SKM-1 treated with dmso at 0.1 percent for 144 hours (cell line): ENCODE data around the gene TMEM201.
"Not testable (repeated sequence)": the region's sequence is repeated elsewhere in the genome, so short reads cannot be mapped to it uniquely, and the experiment has no call there.

Experiments used
- DNase-seq: peaks from one replicate; lab custom pipeline; 2025; ENCODE audit not compliant: unreplicated experiment; lab: John Stamatoyannopoulos, UW

The TMEM201 gene, protein sequence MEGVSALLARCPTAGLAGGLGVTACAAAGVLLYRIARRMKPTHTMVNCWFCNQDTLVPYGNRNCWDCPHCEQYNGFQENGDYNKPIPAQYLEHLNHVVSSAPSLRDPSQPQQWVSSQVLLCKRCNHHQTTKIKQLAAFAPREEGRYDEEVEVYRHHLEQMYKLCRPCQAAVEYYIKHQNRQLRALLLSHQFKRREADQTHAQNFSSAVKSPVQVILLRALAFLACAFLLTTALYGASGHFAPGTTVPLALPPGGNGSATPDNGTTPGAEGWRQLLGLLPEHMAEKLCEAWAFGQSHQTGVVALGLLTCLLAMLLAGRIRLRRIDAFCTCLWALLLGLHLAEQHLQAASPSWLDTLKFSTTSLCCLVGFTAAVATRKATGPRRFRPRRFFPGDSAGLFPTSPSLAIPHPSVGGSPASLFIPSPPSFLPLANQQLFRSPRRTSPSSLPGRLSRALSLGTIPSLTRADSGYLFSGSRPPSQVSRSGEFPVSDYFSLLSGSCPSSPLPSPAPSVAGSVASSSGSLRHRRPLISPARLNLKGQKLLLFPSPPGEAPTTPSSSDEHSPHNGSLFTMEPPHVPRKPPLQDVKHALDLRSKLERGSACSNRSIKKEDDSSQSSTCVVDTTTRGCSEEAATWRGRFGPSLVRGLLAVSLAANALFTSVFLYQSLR

DNA sequence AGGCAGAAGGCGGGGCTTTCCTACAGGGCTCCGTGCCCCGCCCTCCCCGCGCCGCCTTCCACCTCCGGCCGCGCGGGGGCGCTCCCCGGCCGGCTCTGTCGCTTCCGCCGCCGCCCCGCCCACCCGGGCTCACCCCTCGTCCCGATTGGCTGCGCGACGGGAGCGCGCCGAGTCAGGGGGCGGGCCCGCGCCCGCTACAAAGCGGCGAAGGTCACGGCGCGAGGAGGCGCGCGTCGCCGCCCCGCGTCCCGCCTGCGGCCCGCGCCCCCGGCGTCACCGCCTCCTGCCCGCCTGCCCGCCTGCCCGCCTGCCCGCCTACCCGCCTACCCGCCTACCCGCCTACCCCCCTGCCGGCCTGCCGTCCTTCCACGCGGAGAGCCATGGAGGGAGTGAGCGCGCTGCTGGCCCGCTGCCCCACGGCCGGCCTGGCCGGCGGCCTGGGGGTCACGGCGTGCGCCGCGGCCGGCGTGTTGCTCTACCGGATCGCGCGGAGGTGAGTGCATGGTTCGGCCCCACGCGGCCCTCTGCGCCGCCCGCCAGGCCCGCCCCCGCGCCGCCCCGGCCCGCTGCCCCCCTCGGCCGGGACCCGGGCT is at the start of gene TMEM201:
TMEM201 (plus strand) TSS at position 361 of the 593 bp plus-strand sequence; CDS start at position 381, 20 bp downstream.
- DNase-seq, result peak; percentile 92

DNA sequence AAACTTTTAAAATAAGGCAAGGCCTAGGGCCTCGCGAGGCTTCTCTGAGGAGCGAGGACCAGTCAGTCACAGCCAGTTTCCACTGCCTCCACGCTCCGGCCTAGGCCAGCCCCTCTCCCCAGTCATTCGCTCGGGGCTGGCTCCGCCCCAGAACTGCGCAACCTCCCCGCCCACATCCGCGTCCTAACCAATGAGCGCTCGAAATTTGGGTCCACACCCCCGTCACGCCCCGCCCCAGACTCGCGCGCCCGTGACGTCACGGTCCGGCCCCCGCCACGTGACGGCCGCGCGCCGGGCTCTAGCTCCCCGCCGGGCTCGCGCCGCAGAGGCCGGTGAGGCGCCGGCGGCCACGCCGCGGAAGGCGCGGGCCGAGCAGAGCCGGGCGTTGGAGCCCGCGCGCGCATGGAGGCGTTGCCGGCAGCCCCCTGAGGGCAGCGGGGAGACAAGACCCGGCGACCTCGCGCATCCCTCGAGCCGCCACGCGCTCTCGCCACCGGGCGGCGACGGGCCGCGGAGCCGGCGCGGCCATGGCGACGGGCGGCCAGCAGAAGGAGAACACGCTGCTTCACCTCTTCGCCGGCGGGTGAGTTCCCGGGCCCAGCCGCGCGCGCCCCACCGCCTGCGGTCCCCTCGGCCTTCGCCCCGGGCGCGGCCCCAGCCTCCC is 49.4 kb upstream of the TMEM201 start, which contains the start of gene SLC25A33:
SLC25A33 (plus strand) TSS at position 301 of the 664 bp plus-strand sequence; CDS start at position 528, 227 bp downstream.
- peak; percentile 89 for DNase-seq

DNA sequence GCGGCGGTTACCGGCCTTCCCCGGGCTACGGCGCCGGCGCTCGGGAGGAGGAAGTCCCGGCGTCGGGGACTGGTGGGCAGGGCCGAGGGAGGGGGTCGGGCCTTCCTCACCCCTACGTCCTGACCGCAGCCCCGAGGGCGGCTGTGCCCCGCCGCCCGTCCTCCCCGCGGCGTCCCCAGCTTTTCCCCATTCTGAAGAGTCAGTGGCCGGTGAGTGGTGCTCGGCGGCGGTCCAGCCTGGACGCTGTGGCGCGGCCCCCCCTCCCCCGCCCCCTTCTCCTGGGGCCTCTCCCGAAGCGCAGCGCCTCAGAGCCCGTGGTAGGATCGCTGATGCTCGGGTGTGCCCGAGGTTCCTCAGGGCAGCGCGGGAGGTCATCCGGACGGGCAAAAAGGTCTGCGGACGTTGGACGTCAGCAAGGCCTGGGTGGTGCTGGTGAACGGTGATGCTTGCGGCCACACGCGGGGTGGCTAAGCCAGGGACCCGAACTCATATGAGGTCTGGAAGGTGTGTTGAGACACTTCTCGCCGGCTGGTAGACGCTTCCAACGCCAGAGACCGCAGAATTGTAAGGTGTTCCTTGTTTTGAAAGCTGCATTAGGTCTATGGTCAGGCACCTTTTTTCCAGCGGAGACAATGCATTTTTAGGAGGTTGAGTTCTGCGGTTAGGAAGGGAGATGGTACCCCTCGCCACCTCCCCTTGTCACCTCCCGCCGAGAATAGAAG is 48.7 kb upstream of the TMEM201 start:
- DNase-seq, result peak; percentile 61

DNA sequence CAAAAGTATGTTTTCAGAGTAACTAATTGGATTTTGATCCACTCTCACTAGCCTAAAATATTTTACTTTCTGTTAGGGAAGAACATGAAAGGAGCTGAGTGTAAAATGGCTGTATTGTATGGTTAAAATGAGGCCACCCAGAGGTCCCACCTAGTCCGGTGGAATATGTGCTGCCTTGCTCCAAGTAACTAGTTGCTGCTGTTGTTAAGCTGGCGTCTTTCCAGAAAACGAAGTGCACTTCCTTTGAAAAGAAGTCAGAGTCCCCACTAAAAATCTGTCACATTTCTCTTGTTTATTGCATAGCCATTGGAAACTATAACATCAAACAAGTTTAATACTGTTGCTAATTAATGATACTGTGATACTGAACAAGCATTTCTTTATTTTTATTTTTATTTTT is 46.3 kb upstream of the TMEM201 start:
- no peak for DNase-seq

DNA sequence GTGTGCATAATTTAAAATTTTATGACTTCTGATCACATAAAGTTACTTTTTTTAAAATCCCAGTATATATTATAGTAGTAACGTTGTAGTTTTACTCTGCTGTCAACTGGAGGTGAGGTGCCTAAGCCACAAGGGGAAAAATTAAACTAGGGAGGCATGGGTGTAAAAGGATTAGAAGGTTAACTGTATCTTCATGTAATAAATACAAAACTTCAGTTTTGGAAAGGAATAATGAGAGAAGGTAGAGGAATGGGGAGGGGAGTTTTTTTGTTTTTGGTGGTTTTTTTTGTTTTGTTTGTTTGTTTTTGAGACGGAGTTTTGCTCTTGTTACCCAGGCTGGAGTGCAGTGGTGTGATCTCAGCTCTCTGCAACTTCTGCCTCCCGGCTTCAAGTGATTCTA is 43.8 kb upstream of the TMEM201 start:
- no peak for DNase-seq

DNA sequence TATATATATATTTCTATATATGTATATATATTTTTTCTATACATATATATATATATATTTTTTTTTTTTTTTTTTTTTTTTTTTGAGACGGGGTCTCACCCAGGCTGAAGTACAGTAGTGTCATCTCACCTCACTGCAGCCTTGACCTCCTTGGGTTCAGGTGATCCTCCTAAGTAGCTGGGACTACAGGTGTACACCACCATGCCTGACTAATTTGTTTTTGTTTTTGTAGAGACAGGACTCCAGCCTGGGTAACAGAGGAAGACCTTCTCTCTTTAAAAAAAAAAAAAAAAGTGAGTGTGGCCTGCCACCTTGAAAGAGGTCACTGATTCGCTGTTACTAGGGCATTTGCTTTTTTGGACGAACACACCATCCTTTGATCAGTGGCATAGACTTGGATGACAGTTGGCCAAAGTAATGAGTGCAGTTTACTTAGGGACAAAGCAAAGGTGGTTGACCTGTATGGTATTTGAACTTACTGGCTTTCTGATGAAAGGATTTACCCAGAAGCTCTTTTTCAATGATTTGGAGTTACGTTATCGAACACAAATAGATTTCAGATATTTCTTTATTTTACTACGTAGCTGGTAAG is 38.7 kb upstream of the TMEM201 start:
- no peak for DNase-seq

DNA sequence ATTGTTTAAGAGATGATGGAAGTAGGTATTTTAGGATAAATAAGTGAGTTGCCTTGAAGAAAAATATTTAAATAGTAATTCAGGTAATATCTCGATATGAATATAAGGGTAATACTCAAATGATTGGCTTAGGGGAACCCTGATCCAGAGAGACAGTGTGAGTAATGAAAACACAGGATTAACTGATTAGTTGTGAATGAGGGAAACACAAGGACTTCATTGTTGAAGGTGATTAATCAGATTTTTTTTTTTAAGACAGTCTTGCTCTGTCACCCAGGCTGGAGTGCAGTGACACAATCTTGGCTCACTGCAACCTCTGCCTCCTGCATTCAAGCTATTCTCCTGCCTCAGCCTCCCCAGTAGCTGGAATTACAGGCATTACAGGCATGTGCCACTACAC is 36.7 kb upstream of the TMEM201 start:
- no peak for DNase-seq

DNA sequence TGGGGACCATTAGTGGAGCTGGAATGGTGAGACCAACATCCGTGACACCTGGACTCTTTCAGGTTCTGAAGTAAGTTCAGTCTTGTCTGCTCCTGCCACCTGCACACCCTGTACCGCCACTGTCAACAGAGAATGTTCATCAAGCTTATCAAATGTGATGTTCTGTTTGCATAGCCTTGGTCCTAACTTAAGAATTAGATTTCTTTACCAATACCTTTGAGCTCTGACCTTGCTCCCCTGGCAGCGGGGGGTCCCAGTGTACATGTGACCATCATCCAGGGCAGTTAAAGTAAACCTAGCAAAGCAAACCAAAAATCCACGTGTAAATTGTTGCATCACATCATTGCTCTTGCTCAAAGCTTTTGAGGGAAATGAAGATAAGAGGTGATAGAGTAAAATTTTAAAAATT is 35.0 kb upstream of the TMEM201 start:
- DNase-seq, result no peak

DNA sequence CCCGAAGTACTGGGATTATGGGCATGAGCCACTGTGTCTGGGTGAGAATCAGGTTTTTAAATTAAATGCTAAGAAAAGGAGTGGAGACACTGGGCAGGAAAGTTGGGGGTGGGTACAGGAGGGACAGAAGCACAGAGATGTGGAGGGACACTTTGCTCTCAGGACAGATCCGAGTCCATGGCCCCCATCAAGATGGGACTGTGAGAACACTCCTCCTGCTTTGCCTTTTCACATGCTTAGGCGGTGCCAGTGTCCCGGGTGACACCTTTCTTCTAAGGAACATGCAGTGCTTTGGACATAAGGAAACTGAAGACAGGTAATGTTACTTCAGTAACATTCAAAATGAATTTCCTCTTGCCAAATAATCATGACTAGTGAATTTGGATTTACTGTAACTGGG is 32.8 kb upstream of the TMEM201 start:
- no peak for DNase-seq

DNA sequence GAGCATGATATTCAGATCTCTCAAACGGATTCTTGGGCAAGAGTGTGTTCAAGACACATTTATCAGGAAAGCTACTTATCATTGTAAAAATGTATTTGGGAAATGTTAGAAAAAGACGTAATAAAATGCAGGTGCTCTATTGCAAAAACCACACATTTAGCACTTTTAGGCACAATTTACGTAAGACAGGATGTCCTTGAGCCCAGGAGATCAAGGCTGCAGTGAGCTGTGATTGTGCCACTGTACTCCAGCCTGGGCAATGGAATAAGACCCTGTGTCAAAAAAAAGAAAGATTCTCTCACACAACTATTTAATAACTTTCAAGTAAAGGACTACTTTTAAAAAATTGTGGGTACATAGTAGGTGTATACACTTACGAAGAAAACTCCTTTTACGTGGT is 31.1 kb upstream of the TMEM201 start:
- DNase-seq, result no peak

DNA sequence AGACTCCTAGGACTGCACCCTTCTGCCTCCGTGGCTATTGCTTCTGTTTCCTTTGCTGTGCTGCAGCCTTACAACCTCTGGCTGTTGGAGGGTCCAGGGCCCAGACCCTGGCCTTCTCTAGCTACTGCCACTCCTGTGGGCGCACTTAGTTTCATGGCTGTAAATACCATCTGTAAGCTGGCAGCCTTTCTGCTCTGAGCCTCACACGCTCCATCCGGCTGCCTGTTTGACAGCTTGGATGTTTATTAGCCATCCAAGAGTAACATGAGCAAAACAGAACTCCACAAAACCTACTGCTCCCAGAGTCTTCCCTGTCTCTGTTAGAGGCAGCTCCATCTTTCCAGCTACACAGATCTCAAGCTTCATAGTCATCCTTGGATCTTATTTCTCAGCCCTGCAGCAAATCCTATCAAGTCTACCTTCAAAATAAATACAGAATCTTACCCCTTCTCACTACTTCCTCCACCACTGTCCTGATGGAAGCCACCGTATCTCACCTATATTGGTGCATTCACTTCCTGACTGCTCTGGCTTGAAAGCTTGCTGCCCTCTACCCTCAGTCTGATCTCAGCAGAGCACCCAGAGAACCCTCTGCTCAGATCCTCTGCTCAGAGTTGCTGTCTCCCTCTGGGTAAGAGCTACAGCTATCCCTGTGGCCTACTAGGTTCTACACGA is 30.3 kb upstream of the TMEM201 start:
- no peak for DNase-seq

DNA sequence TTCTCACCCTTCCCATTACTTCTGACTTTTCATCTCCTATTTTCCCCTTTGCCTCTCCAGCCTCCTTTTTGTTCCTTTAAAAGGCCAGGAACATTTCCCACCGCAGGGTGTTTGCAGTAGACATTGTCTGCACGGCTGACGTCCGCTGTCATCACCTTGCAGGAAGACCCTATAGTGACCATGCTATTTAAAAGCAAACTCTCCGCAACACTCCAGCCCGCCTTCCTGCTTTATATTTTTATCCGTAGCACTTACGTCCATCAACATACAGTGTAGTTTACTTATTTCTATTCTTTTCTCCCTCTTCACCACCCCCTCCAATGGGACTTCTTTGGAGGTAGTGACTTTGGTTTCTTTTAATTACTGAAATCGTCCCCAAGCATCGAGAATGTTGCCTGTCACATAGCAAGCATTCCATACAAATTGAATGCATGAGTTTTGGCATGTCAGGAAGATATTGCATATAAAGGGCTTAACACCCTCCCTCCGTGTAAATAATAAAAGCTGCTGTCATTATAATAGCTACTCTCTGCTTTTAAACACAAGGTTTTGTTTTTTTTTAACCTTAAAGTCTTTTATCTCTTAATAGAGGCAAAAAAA is 29.7 kb upstream of the TMEM201 start:
- no peak for DNase-seq

DNA sequence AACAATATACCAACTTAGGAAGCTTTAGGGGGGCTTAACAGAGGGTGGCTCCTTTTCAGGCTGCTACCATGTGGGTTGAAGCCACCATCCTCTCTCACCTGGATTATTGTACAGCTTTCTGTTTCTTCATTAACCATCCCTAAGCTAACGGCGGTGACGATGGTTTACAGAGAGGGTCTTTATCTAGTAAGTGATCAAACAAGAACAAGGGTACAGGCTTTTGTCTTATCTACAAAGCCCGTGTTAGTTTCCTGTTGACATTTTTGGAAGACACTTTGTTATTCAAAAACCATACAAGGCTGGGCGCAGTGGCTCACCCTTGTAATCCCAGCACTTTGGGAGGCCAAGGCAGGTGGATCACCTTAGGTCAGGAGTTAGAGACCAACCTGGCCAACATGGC is 29.0 kb upstream of the TMEM201 start:
- no peak for DNase-seq

DNA sequence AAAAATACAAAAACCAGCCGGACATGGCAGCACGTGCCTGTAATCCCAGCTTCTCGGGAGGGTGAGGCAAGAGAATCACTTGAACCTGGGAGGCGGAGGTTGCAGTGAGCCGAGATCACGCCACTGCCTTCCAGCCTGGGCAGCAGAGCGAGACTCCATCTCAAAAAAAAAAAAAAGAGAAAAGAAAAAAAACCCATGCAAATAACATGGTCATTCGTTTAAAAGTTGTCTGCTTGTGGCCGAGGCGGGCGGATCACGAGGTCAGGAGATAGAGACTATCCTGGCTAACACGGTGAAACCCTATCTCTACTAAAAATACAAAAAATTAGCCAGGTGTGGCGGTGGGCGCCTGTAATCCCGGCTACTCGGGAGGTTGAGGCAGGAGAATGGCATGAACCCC is 28.6 kb upstream of the TMEM201 start:
- DNase-seq, result not testable (repeated sequence)

DNA sequence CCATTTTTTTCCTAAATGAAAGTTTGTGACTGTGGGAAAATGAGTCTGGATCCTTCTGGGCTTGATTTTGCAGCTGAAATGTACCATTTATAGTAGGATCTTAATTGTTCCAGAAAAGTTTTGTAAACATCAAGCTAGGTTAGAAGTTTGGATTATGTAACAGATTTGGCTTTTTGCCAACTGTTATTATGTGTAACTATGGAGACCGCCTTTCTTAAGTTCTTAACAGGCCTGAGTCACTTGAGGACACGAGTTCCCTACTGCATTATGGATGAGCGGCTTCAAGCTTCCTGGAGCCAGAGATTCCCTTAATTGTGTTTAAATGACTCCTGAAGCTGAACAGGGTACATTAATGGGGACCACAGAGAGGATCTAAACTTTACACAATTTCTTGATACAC is 27.3 kb upstream of the TMEM201 start:
- DNase-seq, result peak; percentile 52

DNA sequence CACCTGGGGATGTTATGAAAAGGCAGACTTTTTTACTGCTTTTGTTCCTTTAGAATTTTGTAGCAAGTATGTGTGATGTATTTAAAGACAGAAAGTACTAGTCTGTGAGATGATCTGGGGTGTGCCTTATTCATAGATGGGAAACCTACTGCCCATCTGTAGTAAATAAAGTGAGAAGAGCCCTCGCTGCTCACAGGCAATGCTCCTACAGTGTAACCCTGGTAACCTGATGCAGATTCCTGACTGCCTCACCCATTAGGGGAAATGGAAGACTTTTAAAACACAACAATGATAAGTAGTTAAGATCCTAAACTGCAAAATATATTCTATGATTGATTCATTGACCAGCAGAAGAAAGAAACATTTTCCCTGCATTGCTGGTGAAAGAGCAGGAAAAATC is 19.4 kb upstream of the TMEM201 start:
- no peak for DNase-seq

DNA sequence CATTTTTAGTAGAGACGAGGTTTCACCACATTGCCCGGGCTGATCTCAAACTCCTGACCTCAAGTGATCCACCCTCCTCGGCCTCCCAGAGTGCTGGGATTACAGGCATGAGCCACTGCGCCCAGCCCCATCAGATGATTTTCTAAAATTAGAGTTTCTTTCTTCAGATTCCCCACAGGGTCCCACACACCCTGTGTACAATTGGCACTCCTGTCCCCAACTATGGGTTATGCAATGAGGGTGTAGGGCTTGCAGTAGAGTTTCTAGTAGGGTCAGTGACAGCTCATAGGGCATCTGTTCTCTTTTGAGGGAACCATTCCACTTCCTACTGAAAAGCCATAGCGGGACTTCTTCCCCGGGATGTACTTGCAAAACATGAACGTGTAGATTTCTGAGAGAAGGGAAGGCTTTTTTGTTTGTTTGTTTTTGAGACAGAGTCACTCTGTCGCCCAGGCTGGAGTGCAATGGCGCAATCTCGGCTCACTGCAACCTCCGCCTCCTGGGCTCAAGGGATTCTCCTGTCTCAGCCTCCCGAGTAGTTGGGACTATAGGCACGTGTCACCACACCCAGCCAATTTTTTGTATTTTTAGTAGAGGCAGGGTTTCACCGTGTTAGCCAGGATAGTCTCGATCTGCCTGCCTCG is 17.7 kb upstream of the TMEM201 start:
- DNase-seq, result not testable (repeated sequence)

DNA sequence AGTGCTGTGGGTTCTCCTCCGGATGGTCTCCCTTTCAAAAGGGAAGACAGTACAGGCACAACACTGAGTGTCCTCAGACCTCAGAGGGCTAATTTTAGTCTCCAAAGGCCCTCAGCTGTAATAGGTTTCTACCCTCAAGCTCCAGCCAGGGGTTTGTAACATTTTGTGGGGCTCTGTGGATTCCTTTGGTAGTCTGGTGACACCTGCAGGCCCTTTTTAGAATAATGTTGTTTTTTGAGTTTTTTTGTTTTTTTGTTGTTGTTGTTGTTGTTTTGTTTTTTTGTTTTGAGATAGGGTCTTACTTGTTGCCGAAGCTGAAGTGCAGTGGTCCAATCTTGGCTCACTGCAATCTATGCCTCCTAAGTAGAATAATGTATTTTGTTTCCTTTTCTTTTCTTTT is 15.0 kb upstream of the TMEM201 start:
- no peak for DNase-seq

DNA sequence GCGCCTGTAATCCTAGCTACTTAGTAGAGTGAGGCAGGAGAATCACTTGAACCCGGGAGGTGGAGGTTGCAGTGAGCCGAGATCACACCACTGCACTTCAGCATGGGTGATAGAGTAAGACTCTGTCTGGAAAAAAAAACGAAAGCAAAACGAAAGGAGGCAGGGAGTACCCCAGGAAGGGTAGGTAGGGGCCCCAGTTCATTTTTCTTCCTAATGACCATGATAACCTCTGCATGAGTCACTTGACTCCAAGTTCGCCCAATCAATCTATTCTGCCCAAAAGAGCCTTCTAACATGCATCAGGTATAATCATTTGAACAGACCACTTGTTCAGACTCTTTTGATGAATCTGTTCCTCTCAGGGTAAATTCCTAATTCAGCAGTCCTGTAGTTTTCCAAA is 13.2 kb upstream of the TMEM201 start:
- DNase-seq, result no peak
